Activated CD4-positive, alpha-beta T cell treated with anti-CD3 and anti-CD28 coated beads for 36 hours (primary cell): ENCODE results near the gene RPL38. TPM values are rescaled to one million over a fixed set of nuclear protein-coding genes. Genes with fewer than 3 reads are reported as not detected.
A peak's percentile ranks its signal among the peaks of the same experiment; 100 is the strongest.

Source experiments
- ATAC-seq: fragments of 200-7000 bp; cut with Tn5 transposase; one replicate; pipeline ENCODE4 v1.10.0; 2021; ENCODE audit warnings: mild to moderate bottlenecking, moderate library complexity
- CTCF ChIA-PET: fragments of 350-600 bp; sonication (Branson Sonifier 250); formaldehyde crosslinking; loops from one replicate; lab custom pipeline; 2021; ENCODE audit warnings: antibody characterized with exemption; lab: Charles Lee
- POLR2A ChIA-PET: fragments of 350-600 bp; sonication (Branson Sonifier 250); formaldehyde crosslinking; loops from one replicate; lab custom pipeline; 2021; ENCODE audit warnings: antibody characterized with exemption, inconsistent platforms; lab: Charles Lee
- DNase-seq: peaks from one replicate; pipeline ENCODE4 v3.0.0-alpha.2; 2020
- H3K27ac Mint-ChIP-seq: one replicate; pipeline ENCODE4 v1.8.0; 2021; ENCODE audit warnings: mixed read lengths
- H3K27me3 Mint-ChIP-seq: one replicate; pipeline ENCODE4 v1.8.0; 2021; ENCODE audit warnings: mixed read lengths
- H3K36me3 Mint-ChIP-seq: one replicate; pipeline ENCODE4 v1.8.0; 2021; ENCODE audit warnings: low read depth, mixed read lengths
- H3K4me1 Mint-ChIP-seq: one replicate; pipeline ENCODE4 v1.8.0; 2021; ENCODE audit warnings: mixed read lengths
- H3K4me3 Mint-ChIP-seq: one replicate; pipeline ENCODE4 v1.8.0; 2021; ENCODE audit warnings: mild to moderate bottlenecking, moderate library complexity, mixed read lengths
- H3K9me3 Mint-ChIP-seq: one replicate; pipeline ENCODE4 v1.8.0; 2021; ENCODE audit warnings: low read depth, mixed read lengths
- intact Hi-C, 2 experiments: fragments of 100-400 bp; cut with DNase I in 1 of 2; cut with micrococcal nuclease in 1 of 2; formaldehyde crosslinking; loops; one replicate each; pipeline versions ENCODE4 v1.14.2 to v1.15.1; 2022 to 2024; cut with DNase I, micrococcal nuclease
- total RNA-seq, 2 experiments: library from RNA; stranded (reverse); gene quantifications; one replicate each; pipeline ENCODE4 v1.2.3, GENCODE V29; 2021

RPL38 gene
- total RNA-seq, 2 experiments from 2014 or later, result 1,648 to 1,818 TPM

DNA sequence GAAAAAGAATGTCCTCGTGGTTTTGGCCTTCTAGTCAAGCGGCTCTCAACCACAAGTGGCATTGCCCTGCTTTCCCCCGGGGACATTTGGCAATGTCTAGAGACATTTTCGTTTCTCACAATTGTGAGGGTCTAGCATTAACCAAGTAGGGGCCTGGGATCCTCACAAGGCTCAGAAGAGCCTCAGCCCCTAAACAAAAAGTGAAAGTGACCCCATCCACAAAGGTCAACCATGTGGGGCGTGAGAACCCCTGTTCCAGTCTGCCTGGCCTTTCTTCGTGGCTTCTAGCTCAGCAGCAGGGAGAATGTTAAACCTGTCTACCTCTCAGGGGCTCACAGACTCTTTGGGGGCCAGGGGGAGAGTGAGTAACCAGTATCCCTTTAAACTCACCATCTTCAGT is 4.8 kb upstream of the RPL38 start:
- H3K4me1 Mint-ChIP-seq, result peaks cover 13% of the 10 kb centered on the region
- DNase-seq, result no peak
- H3K27ac Mint-ChIP-seq, result no peak overlapping the region
- POLR2A ChIA-PET, result no interaction called here
- no peak for ATAC-seq
- H3K27me3 Mint-ChIP-seq, result peaks cover 20% of the 10 kb centered on the region
- CTCF ChIA-PET, result interaction anchor here (0.9 to 6.4 kb wide), 2 partner anchors 9 to 181 kb away, joined by 3 to 54 read pairs; no protein-coding TSS in a partner anchor
- peaks cover 3% of the 10 kb centered on the region for H3K36me3 Mint-ChIP-seq
- intact Hi-C loops, result loop anchor here in 1 of 2 experiments (1.0 kb wide), 1 partner anchor 108 kb away; no protein-coding TSS in a partner anchor
- no peaks in the 10 kb centered on the region for H3K9me3 Mint-ChIP-seq
- H3K4me3 Mint-ChIP-seq, result no peak overlapping the region

DNA sequence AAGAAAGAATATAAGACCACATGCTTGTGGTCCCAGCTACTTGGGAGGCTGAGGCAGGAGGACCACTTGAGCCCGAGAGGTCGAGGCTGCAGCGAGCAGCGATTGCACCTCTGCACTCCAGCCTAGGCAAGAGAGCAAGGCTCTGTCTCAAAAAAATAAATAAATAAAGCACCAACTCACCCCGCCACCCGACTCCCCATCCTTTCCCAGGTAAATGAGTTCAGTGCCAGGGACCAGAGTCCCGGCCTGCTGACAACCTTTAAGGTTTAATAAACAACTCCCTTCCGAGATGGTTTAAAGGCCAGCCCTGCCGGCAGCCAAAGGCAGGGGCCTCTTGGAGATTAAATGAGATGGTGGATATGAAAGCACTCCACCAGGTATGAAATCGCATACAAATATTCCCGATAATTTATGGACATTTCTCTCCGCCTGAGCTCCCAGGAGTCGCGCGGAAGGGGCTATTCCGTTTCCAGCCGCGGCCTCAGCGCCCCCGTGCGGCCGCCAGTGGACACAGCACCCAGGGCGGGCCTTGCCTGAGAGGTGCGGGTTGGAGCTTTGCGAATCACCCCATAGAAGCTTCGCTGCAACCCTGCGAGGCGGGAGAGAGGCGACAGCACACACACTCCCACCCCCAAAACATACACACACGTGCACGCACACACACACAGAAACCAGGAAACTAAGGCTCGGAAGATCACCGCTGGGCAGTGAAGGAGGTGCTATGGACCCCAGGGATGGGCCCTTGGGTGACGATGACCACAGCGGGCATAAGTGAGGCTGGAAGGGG is 4.0 kb upstream of the RPL38 start:
- Mint-ChIP-seq H3K36me3 (peaks cover 10% of the 10 kb centered on the region), H3K4me1 (peaks cover 13% of the 10 kb centered on the region), H3K27me3 (peaks cover 18% of the 10 kb centered on the region), H3K4me3 (no peak overlapping the region), H3K9me3 (no peaks in the 10 kb centered on the region), H3K27ac (no peak overlapping the region)
- DNase-seq (peak; percentile 83), ATAC-seq (peak; percentile 66)
- POLR2A ChIA-PET, result interaction anchor here (1.1 kb wide), 1 partner anchor 14 kb away, joined by 3 read pairs; the partner anchor contains the start of gene TTYH2
- CTCF ChIA-PET, result interaction anchor here (0.6 to 6.4 kb wide), 22 partner anchors 10 to 770 kb away, joined by 3 to 54 read pairs (median 4); no protein-coding TSS in a partner anchor
- intact Hi-C loops, result loop anchor here in 1 of 2 experiments (1.0 to 5.0 kb wide), 3 partner anchors 109 to 967 kb away; partner anchors contain the start of gene FDXR

DNA sequence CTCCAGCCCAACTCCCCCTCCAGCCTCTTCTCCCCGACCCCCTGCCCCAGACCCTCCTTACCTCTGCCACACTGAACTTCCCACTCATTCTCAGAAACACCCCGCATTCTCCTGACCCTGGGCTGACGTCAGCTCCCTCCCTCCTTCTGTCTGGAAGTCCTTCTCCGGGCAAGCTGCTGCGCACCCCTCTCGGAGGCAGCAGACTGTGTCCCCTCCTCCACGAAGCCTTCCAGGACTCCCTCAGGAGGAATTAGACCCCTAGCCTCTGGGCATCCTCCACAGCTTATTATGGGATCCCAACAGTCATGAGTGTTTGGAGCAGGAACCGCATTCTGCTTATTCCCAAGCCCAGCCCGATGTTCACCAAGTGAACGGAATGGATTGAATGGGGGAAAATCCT is 3.4 kb upstream of the RPL38 start:
- CTCF ChIA-PET, result interaction anchor here (0.6 to 6.4 kb wide), 20 partner anchors 9 to 771 kb away, joined by 3 to 54 read pairs (median 5); no protein-coding TSS in a partner anchor
- Mint-ChIP-seq H3K36me3 (peaks cover 16% of the 10 kb centered on the region), H3K4me1 (peaks cover 18% of the 10 kb centered on the region), H3K27me3 (peaks cover 16% of the 10 kb centered on the region), H3K9me3 (no peaks in the 10 kb centered on the region), H3K4me3 (no peak overlapping the region), H3K27ac (no peak overlapping the region)
- ATAC-seq (no peak), DNase-seq (no peak)
- intact Hi-C loops, result loop anchor here in 1 of 2 experiments (5.0 kb wide), 2 partner anchors 672 to 968 kb away; partner anchors contain the start of gene FDXR
- POLR2A ChIA-PET, result interaction anchor here (1.1 kb wide), 1 partner anchor 13 kb away, joined by 3 read pairs; the partner anchor contains the start of gene TTYH2

DNA sequence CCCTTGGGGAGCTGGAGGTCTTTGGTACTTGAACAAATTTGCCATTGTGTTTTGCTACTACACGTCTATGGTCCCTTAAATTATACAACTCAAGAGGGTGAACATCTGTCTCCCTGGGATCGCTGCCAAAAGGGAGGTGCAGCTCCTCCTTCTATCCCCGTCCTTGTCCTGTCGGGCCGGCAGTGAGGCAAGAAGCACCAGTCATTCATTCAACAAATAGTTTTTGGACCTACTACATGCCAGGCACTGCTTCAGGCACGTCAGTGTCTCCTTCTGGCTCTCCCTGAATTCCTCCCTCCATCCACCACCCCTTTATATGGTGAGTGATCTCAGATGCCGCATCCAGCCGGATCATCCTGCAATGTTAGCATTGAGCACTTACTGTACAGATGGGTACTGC is 2.2 kb upstream of the RPL38 start:
- DNase-seq, result no peak
- no peak for ATAC-seq
- Mint-ChIP-seq H3K9me3 (no peaks in the 10 kb centered on the region), H3K27me3 (peaks cover 14% of the 10 kb centered on the region), H3K4me1 (peaks cover 29% of the 10 kb centered on the region), H3K27ac (no peak overlapping the region), H3K4me3 (no peak overlapping the region), H3K36me3 (peaks cover 27% of the 10 kb centered on the region)
- CTCF ChIA-PET, result interaction anchor here (0.6 to 6.4 kb wide), 4 partner anchors 12 to 1446 kb away, joined by 3 to 54 read pairs (median 5); partner anchors contain the start of gene TTYH2
- intact Hi-C loops, result loop anchor here in 1 of 2 experiments (5.0 kb wide), 2 partner anchors 671 to 969 kb away; partner anchors contain the start of gene FDXR
- POLR2A ChIA-PET, result no interaction called here

DNA sequence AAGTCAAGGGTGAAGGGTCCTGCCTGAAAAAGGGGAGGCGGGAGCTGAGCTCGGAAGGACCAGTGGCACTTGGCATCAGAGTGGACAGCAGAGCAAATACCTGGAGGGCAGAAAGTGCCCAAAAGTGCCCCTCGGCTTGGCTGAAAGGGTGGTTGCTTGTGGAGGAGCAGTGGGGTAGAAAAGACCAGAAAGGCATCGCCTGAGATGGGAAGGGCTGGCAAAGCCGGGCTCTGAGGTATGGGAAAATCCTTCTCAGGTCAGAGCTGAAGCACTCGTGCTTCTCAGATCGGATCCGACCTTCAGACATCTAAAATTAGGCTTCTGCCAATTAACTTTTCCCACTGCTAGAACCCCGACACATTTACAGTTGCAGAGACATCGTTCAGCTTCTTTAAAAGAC is 1.5 kb upstream of the RPL38 start:
- ChIA-PET CTCF (interaction anchor here (0.6 to 6.4 kb wide), 5 partner anchors 11 to 511 kb away, joined by 3 to 54 read pairs (median 4); partner anchors contain the start of gene TTYH2), POLR2A (no interaction called here)
- Mint-ChIP-seq H3K4me3 (no peak overlapping the region), H3K9me3 (no peaks in the 10 kb centered on the region), H3K27ac (no peak overlapping the region), H3K36me3 (peaks cover 32% of the 10 kb centered on the region), H3K27me3 (peaks cover 14% of the 10 kb centered on the region), H3K4me1 (peaks cover 33% of the 10 kb centered on the region)
- ATAC-seq (no peak), DNase-seq (no peak)
- intact Hi-C loops, result loop anchor here in 1 of 2 experiments (2.0 to 5.0 kb wide), 3 partner anchors 79 to 970 kb away; partner anchors contain the start of gene FDXR

DNA sequence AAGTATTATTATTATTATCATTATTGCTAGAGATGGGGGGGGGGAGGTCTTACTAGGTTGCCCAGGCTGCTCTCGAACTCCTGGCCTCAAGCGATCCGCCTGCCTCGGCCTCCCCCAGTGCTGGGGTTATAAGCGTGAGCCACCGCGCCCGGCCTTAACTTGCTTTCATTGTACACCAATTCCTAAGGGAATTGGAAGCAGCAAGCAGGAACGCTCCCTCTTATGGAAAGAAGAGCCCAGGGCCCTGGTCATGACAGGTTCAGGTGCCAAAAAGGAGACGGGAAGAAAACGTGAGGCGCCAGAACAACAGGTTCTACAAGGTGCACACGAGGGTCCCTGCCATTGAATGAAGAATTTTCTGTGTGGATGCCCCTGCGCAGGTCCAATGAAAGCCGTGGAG is 540 bp upstream of the RPL38 start:
- intact Hi-C loops, result loop anchor here in 1 of 2 experiments (1.0 to 5.0 kb wide), 7 partner anchors 10 to 971 kb away; partner anchors contain the start of genes FDXR, NHERF1 and TTYH2
- ChIA-PET POLR2A (interaction anchor here (1.0 to 1.5 kb wide), 2 partner anchors 10 to 191 kb away, joined by 3 to 6 read pairs; partner anchors contain the start of gene TTYH2), CTCF (interaction anchor here (0.7 to 6.4 kb wide), 4 partner anchors 10 to 980 kb away, joined by 3 to 54 read pairs (median 7); partner anchors contain the start of gene TTYH2)
- no peak for DNase-seq
- Mint-ChIP-seq H3K27ac (peak overlapping the region; percentile 100), H3K9me3 (no peaks in the 10 kb centered on the region), H3K27me3 (peaks cover 13% of the 10 kb centered on the region), H3K36me3 (peaks cover 40% of the 10 kb centered on the region), H3K4me1 (peaks cover 38% of the 10 kb centered on the region), H3K4me3 (peak overlapping the region; percentile 100)
- ATAC-seq, result no peak

DNA sequence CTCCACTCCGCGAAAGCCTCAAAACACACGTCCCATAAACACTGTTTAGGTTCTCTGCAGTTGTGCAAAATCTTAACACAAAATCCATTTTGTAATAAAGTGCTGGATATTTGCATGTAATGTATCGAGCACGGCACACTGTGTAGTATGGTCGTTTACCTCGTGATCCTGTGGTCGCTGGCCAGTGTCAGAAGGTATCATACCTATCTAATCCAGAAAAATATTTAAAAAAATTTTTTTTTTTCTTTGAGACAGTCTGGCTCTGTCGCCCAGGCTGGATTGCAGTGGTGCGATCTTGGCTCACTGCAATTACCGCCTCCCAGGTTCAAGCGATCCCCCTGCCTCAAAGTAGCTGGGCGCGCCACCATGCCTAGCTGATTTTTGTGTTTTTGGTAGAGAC is 996 bp downstream of the RPL38 start:
- no peak for DNase-seq
- Mint-ChIP-seq H3K27ac (peak overlapping the region; percentile 100), H3K4me1 (peaks cover 49% of the 10 kb centered on the region), H3K36me3 (peaks cover 54% of the 10 kb centered on the region), H3K27me3 (peaks cover 11% of the 10 kb centered on the region), H3K4me3 (peak overlapping the region; percentile 100), H3K9me3 (no peaks in the 10 kb centered on the region)
- ATAC-seq, result no peak
- ChIA-PET POLR2A (interaction anchor here (0.6 to 1.5 kb wide), 3 partner anchors 14 to 192 kb away, joined by 3 to 6 read pairs (median 3); no protein-coding TSS in a partner anchor), CTCF (interaction anchor here (6.4 kb wide), 1 partner anchor 15 kb away, joined by 54 read pairs; no protein-coding TSS in a partner anchor)
- intact Hi-C loops, result loop anchor here in 1 of 2 experiments (5.0 kb wide), 2 partner anchors 668 to 972 kb away; partner anchors contain the start of gene FDXR

DNA sequence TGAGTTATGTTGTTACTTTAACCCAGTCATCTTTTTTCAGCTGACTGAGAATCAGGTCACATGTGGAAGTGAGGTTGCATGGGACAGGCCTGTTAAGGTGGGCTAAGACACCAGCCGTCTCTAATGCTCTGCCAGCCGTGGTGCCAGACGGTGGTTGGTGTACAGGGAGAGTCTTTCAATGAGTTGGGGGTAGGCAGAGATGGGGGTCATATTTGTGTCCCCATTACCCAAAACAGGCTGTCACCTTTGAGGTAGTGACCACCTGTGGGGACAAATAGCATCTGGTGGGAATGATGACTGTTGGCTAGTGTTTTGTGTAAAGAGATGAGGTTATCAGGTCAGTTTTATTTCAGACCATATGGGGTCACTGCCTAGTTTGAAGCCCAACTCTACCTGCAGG is 1.8 kb downstream of the RPL38 start:
- CTCF ChIA-PET, result interaction anchor here (0.5 kb wide), 1 partner anchor 539 kb away, joined by 3 read pairs; no protein-coding TSS in a partner anchor
- peak overlapping the region; percentile 100 for H3K4me3 Mint-ChIP-seq
- POLR2A ChIA-PET, result interaction anchor here (0.7 kb wide), 1 partner anchor 111 kb away, joined by 3 read pairs; no protein-coding TSS in a partner anchor
- peak overlapping the region; percentile 100 for H3K27ac Mint-ChIP-seq
- peaks cover 61% of the 10 kb centered on the region for H3K36me3 Mint-ChIP-seq
- DNase-seq, result no peak
- intact Hi-C loops, result loop anchor here in 1 of 2 experiments (1.0 kb wide), 1 partner anchor 8 kb away; the partner anchor contains the start of gene TTYH2
- H3K27me3 Mint-ChIP-seq, result peaks cover 8% of the 10 kb centered on the region
- H3K9me3 Mint-ChIP-seq, result no peaks in the 10 kb centered on the region
- H3K4me1 Mint-ChIP-seq, result peaks cover 51% of the 10 kb centered on the region
- no peak for ATAC-seq

DNA sequence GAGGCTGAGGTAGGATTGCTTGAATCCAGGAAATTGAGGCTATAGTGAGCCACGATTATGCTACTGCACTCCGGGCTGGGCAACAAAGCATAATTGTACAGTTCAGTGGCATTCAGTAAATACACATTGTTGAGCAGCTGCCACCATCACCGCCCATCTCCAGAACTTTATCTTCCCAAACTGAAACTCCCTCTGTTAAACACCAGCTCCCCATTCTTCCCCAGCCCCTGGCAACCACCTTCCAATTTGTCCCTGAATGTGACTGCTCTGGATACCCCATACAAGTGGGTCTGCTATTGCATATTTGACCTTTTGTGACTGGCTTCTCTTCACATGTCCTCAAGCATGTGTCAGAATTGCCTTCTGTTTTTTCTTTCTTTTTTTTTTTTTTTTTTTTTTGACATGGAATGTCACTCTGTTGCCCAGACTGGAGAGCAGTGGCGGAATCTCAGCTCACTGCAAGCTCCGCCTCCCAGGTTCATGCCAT is 2.9 kb downstream of the RPL38 start:
- H3K4me1 Mint-ChIP-seq, result peaks cover 57% of the 10 kb centered on the region
- POLR2A ChIA-PET, result interaction anchor here (0.6 to 0.7 kb wide), 3 partner anchors 75 to 633 kb away, joined by 4 to 8 read pairs (median 4); partner anchors contain the start of gene KIF19
- CTCF ChIA-PET, result no interaction called here
- peak overlapping the region; percentile 100 for H3K4me3 Mint-ChIP-seq
- no peaks in the 10 kb centered on the region for H3K9me3 Mint-ChIP-seq
- peaks cover 6% of the 10 kb centered on the region for H3K27me3 Mint-ChIP-seq
- peaks cover 66% of the 10 kb centered on the region for H3K36me3 Mint-ChIP-seq
- intact Hi-C loops, result no loop called here
- peak overlapping the region; percentile 100 for H3K27ac Mint-ChIP-seq
- ATAC-seq (no peak), DNase-seq (no peak)
